Stomach (tissue), 4 donors: ENCODE results near the gene RNF151.

Experiments
- CTCF ChIP-seq, 7 experiments: fragments of 450-650 bp in 4 of 7; fragments of 200-600 bp in 3 of 7; sonication (generic) in 3 of 7; IDR thresholded peaks; one replicate each; pipeline ENCODE4 v1.5.1; 2016 to 2019; ENCODE audit warnings: antibody characterized with exemption in 7 of 7, control low read depth in 2 of 7, mild to moderate bottlenecking in 1 of 7
- EP300 ChIP-seq: sonication (generic); formaldehyde crosslinking; IDR thresholded peaks from one replicate; pipeline ENCODE4 v1.6.1; 2017; ENCODE audit warnings: antibody characterized with exemption
- POLR2A ChIP-seq, 4 donors: fragments of 450-650 bp; IDR thresholded peaks; one replicate each; pipeline ENCODE4 v1.6.1; 2016; ENCODE audit warnings: antibody characterized with exemption in 4 of 4, control low read depth in 2 of 4, mild to moderate bottlenecking in 1 of 4, moderate library complexity in 1 of 4
- POLR2AphosphoS5 ChIP-seq, 3 donors: sonication (generic); formaldehyde crosslinking; IDR thresholded peaks; one replicate each; pipeline ENCODE4 v1.6.1; 2016; ENCODE audit warnings: antibody characterized with exemption in 3 of 3

- TF ChIP-seq POLR2A (IDR thresholded peaks at IDR 0.05): no peak
- peak in 1 of 3 donors; percentile 15 for TF ChIP-seq POLR2AphosphoS5 (IDR thresholded peaks at IDR 0.05)
- TF ChIP-seq CTCF (IDR thresholded peaks at IDR 0.05): no peak
- TF ChIP-seq EP300: no peak
Observed at GRCh38 chr16:1982013-1982433, 15.4 kb downstream of the RNF151 start.
